CD8-positive, alpha-beta memory T cell (primary cell): ENCODE measurements around the gene BMPR2. TPM values are rescaled to one million over a fixed set of nuclear protein-coding genes. Genes with fewer than 3 reads are reported as not detected.
A peak's percentile ranks its signal among the peaks of the same experiment; 100 is the strongest.

ENCODE experiments used
- CTCF ChIA-PET: fragments of 350-600 bp; sonication (Branson Sonifier 250); formaldehyde crosslinking; loops from one replicate; lab custom pipeline; 2021; ENCODE audit warnings: antibody characterized with exemption; lab: Charles Lee
- POLR2A ChIA-PET: fragments of 350-600 bp; sonication (Branson Sonifier 250); formaldehyde crosslinking; loops from one replicate; lab custom pipeline; 2021; ENCODE audit warnings: antibody characterized with exemption; lab: Charles Lee
- DNase-seq, 5 donors: peaks; one replicate each; pipeline versions ENCODE4 v3.0.0 to v3.0.0-alpha.2; 2020 to 2022; ENCODE audit warnings: mixed read lengths in 1 of 5
- H3K27ac ChIP-seq: one replicate; pipeline ENCODE4 v1.7.0; 2013; ENCODE audit warnings: low read depth, mild to moderate bottlenecking, low read length, moderate library complexity
- H3K27me3 ChIP-seq: 2 replicates; pipeline ENCODE4 v1.7.0; 2013; ENCODE audit warnings: low read length, mild to moderate bottlenecking; ENCODE audit not compliant: insufficient read depth, poor library complexity, severe bottlenecking
- H3K36me3 ChIP-seq: 2 replicates; pipeline ENCODE4 v1.7.0; 2013; ENCODE audit warnings: mild to moderate bottlenecking, low read length, moderate library complexity; ENCODE audit not compliant: insufficient read depth
- H3K4me1 ChIP-seq: 2 replicates; pipeline ENCODE4 v1.7.0; 2013; ENCODE audit warnings: mild to moderate bottlenecking, low read length, moderate library complexity; ENCODE audit not compliant: insufficient read depth
- H3K4me3 ChIP-seq: 2 replicates; pipeline ENCODE4 v1.7.0; 2013; ENCODE audit warnings: mild to moderate bottlenecking, low read length
- H3K9me3 ChIP-seq: 2 replicates; pipeline ENCODE4 v1.7.0; 2013; ENCODE audit warnings: mild to moderate bottlenecking, low read length
- H3K27ac Mint-ChIP-seq, 8 donors: one replicate each; pipeline ENCODE4 v1.8.0; 2020 to 2021; ENCODE audit warnings: mixed read lengths in 8 of 8, mild to moderate bottlenecking in 6 of 8, inconsistent platforms in 3 of 8, moderate library complexity in 3 of 8
- H3K27me3 Mint-ChIP-seq, 2 donors: one replicate each; pipeline ENCODE4 v1.8.0; 2020 to 2021; ENCODE audit warnings: mixed read lengths in 2 of 2, mild to moderate bottlenecking in 1 of 2, moderate library complexity in 1 of 2
- H3K36me3 Mint-ChIP-seq, 3 donors: one replicate each; pipeline ENCODE4 v1.8.0; 2020 to 2021; ENCODE audit warnings: mixed read lengths in 3 of 3, inconsistent platforms in 1 of 3, mild to moderate bottlenecking in 1 of 3
- H3K4me1 Mint-ChIP-seq, 3 donors: one replicate each; pipeline ENCODE4 v1.8.0; 2020 to 2021; ENCODE audit warnings: mixed read lengths in 3 of 3, inconsistent platforms in 1 of 3, mild to moderate bottlenecking in 1 of 3
- H3K4me3 Mint-ChIP-seq, 7 donors: one replicate each; pipeline ENCODE4 v1.8.0; 2020 to 2021; ENCODE audit warnings: mixed read lengths in 7 of 7, mild to moderate bottlenecking in 6 of 7, moderate library complexity in 4 of 7, inconsistent platforms in 2 of 7
- H3K9me3 Mint-ChIP-seq, 5 donors: one replicate each; pipeline ENCODE4 v1.8.0; 2020 to 2022; ENCODE audit warnings: mixed read lengths in 5 of 5, mild to moderate bottlenecking in 3 of 5, moderate library complexity in 2 of 5, inconsistent platforms in 1 of 5
- polyA plus RNA-seq: library from polyadenylated mRNA; unstranded; fragments of 300-500 nt; fragmentation: Illumina TruSeq; gene quantifications from one replicate; pipeline ENCODE4 v1.2.3, GENCODE V29; 2021
- total RNA-seq, 2 experiments: library from RNA; stranded (reverse); gene quantifications; one replicate each; pipeline ENCODE4 v1.2.3, GENCODE V29; 2021

BMPR2 gene
- total RNA-seq (1 to 10 TPM; 9.7 TPM), polyA plus RNA-seq (3.1 TPM)

GRCh38 chr2:202375609-202376408 is at the start of gene BMPR2:
Gene BMPR2 (plus strand): TSS chr2:202376327. CDS start chr2:202377475, 1,148 bp downstream.
- ChIA-PET POLR2A (interaction anchor here (0.5 to 0.6 kb wide), 2 partner anchors 105 to 147 kb away, joined by 3 read pairs; no protein-coding TSS in a partner anchor), CTCF (no interaction called here)
- peak; percentile 79 to 86 (median 84) for DNase-seq
- Histone ChIP-seq H3K36me3 (no peaks in the 10 kb centered on the region), H3K27me3 (no peaks in the 10 kb centered on the region), H3K27ac (peak within 1 kb of the TSS; percentile 66), H3K9me3 (no peaks in the 10 kb centered on the region), H3K4me1 (no peaks in the 10 kb centered on the region), H3K4me3 (peak within 1 kb of the TSS; percentile 95)
- peak within 1 kb of the TSS; percentile 88 to 99 (median 96) for H3K27ac Mint-ChIP-seq
- H3K4me3 Mint-ChIP-seq = peak within 1 kb of the TSS; percentile 97 to 100 (median 99)
- H3K36me3 Mint-ChIP-seq = peaks cover 0 to 20% (median 0%) of the 10 kb centered on the region in 3 donors
- peaks cover 0 to 3% of the 10 kb centered on the region in 2 donors for H3K27me3 Mint-ChIP-seq
- H3K9me3 Mint-ChIP-seq = no peaks in the 10 kb centered on the region
- peaks cover 31 to 42% (median 41%) of the 10 kb centered on the region in 3 donors for H3K4me1 Mint-ChIP-seq

GRCh38 chr2:202327858-202328257 is 48.3 kb upstream of the BMPR2 start:
- Mint-ChIP-seq H3K4me3 (no peak overlapping the region), H3K9me3 (no peaks in the 10 kb centered on the region), H3K36me3 (peaks cover 0 to 26% (median 20%) of the 10 kb centered on the region in 3 donors), H3K4me1 (no peaks in the 10 kb centered on the region), H3K27me3 (no peaks in the 10 kb centered on the region), H3K27ac (no peak overlapping the region)
- H3K4me3 ChIP-seq = no peak overlapping the region
- H3K4me1 ChIP-seq = no peaks in the 10 kb centered on the region
- DNase-seq = no peak
- H3K27me3 ChIP-seq = no peaks in the 10 kb centered on the region
- no peaks in the 10 kb centered on the region for H3K36me3 ChIP-seq
- no peak overlapping the region for H3K27ac ChIP-seq
- ChIA-PET CTCF (no interaction called here), POLR2A (no interaction called here)
- no peaks in the 10 kb centered on the region for H3K9me3 ChIP-seq

GRCh38 chr2:202335791-202336467 is 40.2 kb upstream of the BMPR2 start:
- H3K27ac Mint-ChIP-seq = peak overlapping the region in 1 of 8 donors; percentile 46
- no peaks in the 10 kb centered on the region for H3K9me3 ChIP-seq
- ChIA-PET CTCF (no interaction called here), POLR2A (no interaction called here)
- H3K4me3 Mint-ChIP-seq = no peak overlapping the region
- H3K36me3 ChIP-seq = no peaks in the 10 kb centered on the region
- no peak for DNase-seq
- H3K27me3 Mint-ChIP-seq = no peaks in the 10 kb centered on the region
- no peaks in the 10 kb centered on the region for H3K27me3 ChIP-seq
- no peak overlapping the region for H3K27ac ChIP-seq
- no peak overlapping the region for H3K4me3 ChIP-seq
- no peaks in the 10 kb centered on the region for H3K9me3 Mint-ChIP-seq
- no peaks in the 10 kb centered on the region for H3K4me1 Mint-ChIP-seq
- H3K4me1 ChIP-seq = no peaks in the 10 kb centered on the region
- peaks cover 0 to 2% (median 0%) of the 10 kb centered on the region in 3 donors for H3K36me3 Mint-ChIP-seq

- Mint-ChIP-seq H3K27ac (peak overlapping the region in 1 of 8 donors; percentile 30), H3K4me3 (no peak overlapping the region), H3K9me3 (no peaks in the 10 kb centered on the region), H3K36me3 (no peaks in the 10 kb centered on the region), H3K27me3 (no peaks in the 10 kb centered on the region), H3K4me1 (no peaks in the 10 kb centered on the region)
- Histone ChIP-seq H3K4me3 (no peak overlapping the region), H3K9me3 (no peaks in the 10 kb centered on the region), H3K4me1 (no peaks in the 10 kb centered on the region), H3K27me3 (no peaks in the 10 kb centered on the region), H3K27ac (no peak overlapping the region), H3K36me3 (no peaks in the 10 kb centered on the region)
- ChIA-PET CTCF (no interaction called here), POLR2A (no interaction called here)
- no peak for DNase-seq
These were observed 39.0 kb upstream of the BMPR2 start for GRCh38 chr2:202337151-202337550.

GRCh38 chr2:202337706-202338346 is 38.3 kb upstream of the BMPR2 start:
- H3K36me3 ChIP-seq = no peaks in the 10 kb centered on the region
- Mint-ChIP-seq H3K36me3 (no peaks in the 10 kb centered on the region), H3K4me1 (no peaks in the 10 kb centered on the region), H3K27me3 (no peaks in the 10 kb centered on the region), H3K27ac (no peak overlapping the region), H3K4me3 (no peak overlapping the region), H3K9me3 (no peaks in the 10 kb centered on the region)
- no peaks in the 10 kb centered on the region for H3K9me3 ChIP-seq
- H3K27me3 ChIP-seq = no peaks in the 10 kb centered on the region
- no peak for DNase-seq
- H3K4me3 ChIP-seq = no peak overlapping the region
- ChIA-PET CTCF (interaction anchor here (0.6 kb wide), 1 partner anchor 117 kb away, joined by 3 read pairs; no protein-coding TSS in a partner anchor), POLR2A (no interaction called here)
- no peaks in the 10 kb centered on the region for H3K4me1 ChIP-seq
- H3K27ac ChIP-seq = no peak overlapping the region

GRCh38 chr2:202339071-202339870 is 36.9 kb upstream of the BMPR2 start:
- Mint-ChIP-seq H3K9me3 (no peaks in the 10 kb centered on the region), H3K27ac (no peak overlapping the region), H3K36me3 (peaks cover 0 to 1% (median 0%) of the 10 kb centered on the region in 3 donors), H3K4me1 (no peaks in the 10 kb centered on the region), H3K27me3 (no peaks in the 10 kb centered on the region), H3K4me3 (no peak overlapping the region)
- POLR2A ChIA-PET = no interaction called here
- no peak for DNase-seq
- CTCF ChIA-PET = no interaction called here
- no peaks in the 10 kb centered on the region for H3K9me3 ChIP-seq
- H3K27ac ChIP-seq = no peak overlapping the region
- H3K27me3 ChIP-seq = no peaks in the 10 kb centered on the region
- H3K4me1 ChIP-seq = no peaks in the 10 kb centered on the region
- no peaks in the 10 kb centered on the region for H3K36me3 ChIP-seq
- no peak overlapping the region for H3K4me3 ChIP-seq

GRCh38 chr2:202344178-202344577 is 31.9 kb upstream of the BMPR2 start:
- POLR2A ChIA-PET = no interaction called here
- no peaks in the 10 kb centered on the region for H3K9me3 ChIP-seq
- no peak overlapping the region for H3K4me3 ChIP-seq
- no peak for DNase-seq
- Mint-ChIP-seq H3K27ac (peak overlapping the region in 1 of 8 donors; percentile 52), H3K9me3 (no peaks in the 10 kb centered on the region), H3K27me3 (no peaks in the 10 kb centered on the region), H3K36me3 (peaks cover 0 to 1% (median 0%) of the 10 kb centered on the region in 3 donors), H3K4me1 (no peaks in the 10 kb centered on the region), H3K4me3 (no peak overlapping the region)
- CTCF ChIA-PET = no interaction called here
- no peaks in the 10 kb centered on the region for H3K4me1 ChIP-seq
- no peaks in the 10 kb centered on the region for H3K36me3 ChIP-seq
- no peaks in the 10 kb centered on the region for H3K27me3 ChIP-seq
- no peak overlapping the region for H3K27ac ChIP-seq
